Measurements from ENCODE around the gene PCDHB1. TPM values are rescaled to one million over a fixed set of nuclear protein-coding genes. Genes with fewer than 3 reads are reported as not detected.

Gene PCDHB1
- total RNA-seq (2021; fragmentation: NEBNext Ultra II Directional; extraction: Animal tissue kit (Norgen Biotek cat#: 25700)): 0.04 and 0.08 TPM in 2 replicates
- polyA plus RNA-seq (2011; rRNA removed): 0.03 and 0.05 TPM in 2 replicates
- polyA plus RNA-seq (2011; cell fraction: cytosol; rRNA removed): 0.08 TPM
- 0.10 TPM for polyA plus RNA-seq (2011; cell fraction: nucleus; rRNA removed)
- polyA plus RNA-seq (2012, experiment 1 of 2): 0.01 to 0.05 TPM (median 0.04 TPM) in 3 of 4 replicates, not detected in the other
- not detected for polyA plus RNA-seq (2012, experiment 2 of 2)
- 0.06 TPM for polyA plus RNA-seq (2013, experiment 1 of 2)
- polyA plus RNA-seq (2013, experiment 2 of 2): 0.06 TPM
- 0.17 and 0.35 TPM in 2 replicates for polyA minus RNA-seq (2011; rRNA and poly(A)+ RNA removed)
- not detected for polyA minus RNA-seq (2011; cell fraction: cytosol; rRNA and poly(A)+ RNA removed)
- 0.40 TPM for polyA minus RNA-seq (2011; cell fraction: nucleus; rRNA and poly(A)+ RNA removed)
- long read RNA-seq, experiment 1: 0 reads
- long read RNA-seq, experiment 2: 0 reads

- H2BK120ac ChIP-seq (replicated peaks; ENCODE audit: low read depth, low read length): no peak within 1 kb of the TSS
Observed at GRCh38 chr5:141050622-141051520, at the start of gene PCDHB1. PCDHB1 (plus strand) TSS chr5:141051374; CDS start chr5:141051471, 97 bp downstream.

More at GRCh38 chr5:141050622-141051520, at the start of gene PCDHB1:
- FAIRE-seq (peak; percentile 90), DNase-seq (ENCODE audit: low read depth in 1 of 2, low spot score in 2 of 2) (no peak)
- Histone ChIP-seq H3K9me3 (ENCODE audit: insufficient read depth in 2 of 2, low read depth in 1 of 2, low read length in 1 of 2) (no peaks in the 10 kb centered on the region), H4K91ac (replicated peaks; ENCODE audit: insufficient read length, low read length) (no peak within 1 kb of the TSS), H2BK15ac (ENCODE audit: low read length) (no peak within 1 kb of the TSS), H3K79me1 (ENCODE audit: low read depth, low read length) (no peaks in the 10 kb centered on the region), H4K8ac (ENCODE audit: extremely low read depth, insufficient read depth, low read length) (no peak within 1 kb of the TSS), H3K9ac (replicated peaks in 1 of 4; ENCODE audit: extremely low read depth in 1 of 4, low read depth in 3 of 4, low read length in 3 of 4) (no peak within 1 kb of the TSS), H2AFZ (ENCODE audit: low read length) (peak within 1 kb of the TSS; percentile 89), H2BK20ac (ENCODE audit: low read length) (no peak within 1 kb of the TSS; the same call in 1 of the 2 replicates), H3K56ac (replicated peaks; ENCODE audit: insufficient read length, low read depth, low read length) (no peak within 1 kb of the TSS), H3K4me2 (ENCODE audit: insufficient read depth in 1 of 2, low read depth in 2 of 2, low read length in 2 of 2) (peak within 1 kb of the TSS; percentile 82 to 93), H3K14ac (ENCODE audit: insufficient read length) (no peak within 1 kb of the TSS), H2BK5ac (ENCODE audit: low read depth, low read length) (no peak within 1 kb of the TSS), H4K5ac (ENCODE audit: insufficient read length, low read depth, low read length) (no peak within 1 kb of the TSS), H3K27ac (ENCODE audit: low read depth, low read length) (no peak within 1 kb of the TSS), H3K23ac (ENCODE audit: insufficient read length) (no peak within 1 kb of the TSS), H2AK5ac (ENCODE audit: low read depth, low read length) (no peak within 1 kb of the TSS), H4K20me1 (replicated peaks in 1 of 2; ENCODE audit: control insufficient read depth in 1 of 2, insufficient read depth in 2 of 2, low read length in 2 of 2) (no peaks in the 10 kb centered on the region), H3K18ac (ENCODE audit: extremely low read depth, low read length) (no peak within 1 kb of the TSS), H3K4me3 (ENCODE audit: extremely low read depth in 1 of 4, insufficient read depth in 2 of 4, low read depth in 3 of 4, low read length in 4 of 4) (peak within 1 kb of the TSS; percentile 42 to 65 (median 60)), H3K4me1 (replicated peaks in 1 of 4; ENCODE audit: control insufficient read depth in 3 of 4, insufficient read depth in 4 of 4, low read length in 3 of 4) (peaks cover 0 to 9% (median 3%) of the 10 kb centered on the region in 4 experiments; a peak in 5 of 7 replicates), H2BK12ac (ENCODE audit: low read depth, low read length) (no peak within 1 kb of the TSS), H3K27me3 (replicated peaks in 1 of 4; ENCODE audit: control insufficient read depth in 3 of 4, extremely low read depth in 1 of 4, insufficient read depth in 3 of 4, low read length in 3 of 4) (peaks cover 0 to 14% (median 11%) of the 10 kb centered on the region in 4 experiments; a peak in 6 of 7 replicates), H3K36me3 (ENCODE audit: control insufficient read depth in 2 of 4, insufficient read depth in 4 of 4, low read length in 3 of 4) (no peaks in the 10 kb centered on the region), H3K4ac (replicated peaks; ENCODE audit: insufficient read length, low read depth, low read length) (no peak within 1 kb of the TSS), H3K23me2 (ENCODE audit: low read depth, low read length) (peaks cover 11% of the 10 kb centered on the region; the same call in 1 of the 2 replicates), H3K79me2 (ENCODE audit: control insufficient read depth in 1 of 2, insufficient read depth in 2 of 2, low read length in 2 of 2) (no peaks in the 10 kb centered on the region)
- TF ChIP-seq MAFK (IDR thresholded peaks at IDR 0.05; ENCODE audit: low read depth, low read length) (no peak), SAP30 (IDR thresholded peaks at IDR 0.05; ENCODE audit: insufficient read depth, insufficient replicate concordance, low read length) (peak; percentile 14), POU5F1 (IDR thresholded peaks at IDR 0.05; ENCODE audit: low read depth, low read length) (no peak), SIN3A (conservative IDR thresholded peaks at IDR 0.05 in 1 of 2, IDR thresholded peaks at IDR 0.05 in 1 of 2; ENCODE audit: low read depth in 1 of 2, low read length in 2 of 2) (peak in 1 of 2 experiments; percentile 58; a peak in 1 of 4 replicates), EZH2 (IDR thresholded peaks at IDR 0.05; ENCODE audit: low read depth, low read length, severe bottlenecking) (peak; percentile 39), PHF8 (conservative IDR thresholded peaks at IDR 0.05; ENCODE audit: low read depth, low read length) (0 out of 2 replicates have a peak, but pooled peaks have one; percentile 41)
- 12% methylated on average over 20 of the region's 20 CpGs; no CpG with 5 or more reads in 1 of the 2 experiments for WGBS, 2 experiments (ENCODE audit: extremely low coverage in 1 of 2, insufficient coverage in 1 of 2, insufficient read length in 1 of 2, insufficient replicate concordance in 2 of 2, low coverage in 1 of 2, low lambda C conversion rate in 2 of 2, missing lambda C conversion rate in 1 of 2)
- CTCF ChIA-PET (ENCODE audit: partially characterized antibody): interaction anchor here (0.6 to 5.6 kb wide), 18 partner anchors 9 to 264 kb away, joined by 3 to 36 read pairs (median 5); partner anchors contain the start of genes PCDHA10, PCDHA11, PCDHA12 and PCDHA13
- POLR2A ChIA-PET (ENCODE audit: partially characterized antibody): interaction anchor here (0.6 to 3.2 kb wide), 6 partner anchors 10 to 189 kb away, joined by 4 to 11 read pairs (median 4); partner anchors contain the start of genes PCDHA11, PCDHAC1 and PCDHB2

Measured in H1 (cell line).